ENCODE data around the gene NRXN3.

DNA sequence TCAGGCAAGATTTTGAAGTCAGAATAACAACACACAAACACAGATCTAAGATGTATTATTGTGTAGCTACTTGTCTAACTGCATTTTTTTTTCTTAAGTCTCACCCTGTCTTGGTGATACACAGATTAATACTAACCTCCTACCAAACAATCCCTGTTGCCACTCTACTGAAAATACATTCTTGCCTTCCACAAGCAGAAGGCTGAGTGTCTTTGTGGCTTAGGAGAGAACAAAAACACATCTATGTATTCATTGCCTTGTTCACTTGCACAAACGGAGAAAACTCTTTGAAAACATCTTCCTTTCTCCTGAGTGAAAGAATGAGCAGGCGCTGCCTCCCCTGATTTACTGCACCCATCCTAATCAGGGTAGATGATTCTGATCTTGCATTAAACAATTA is 1398.9 kb downstream of the NRXN3 start:
- TF ChIP-seq, protein P1, sequence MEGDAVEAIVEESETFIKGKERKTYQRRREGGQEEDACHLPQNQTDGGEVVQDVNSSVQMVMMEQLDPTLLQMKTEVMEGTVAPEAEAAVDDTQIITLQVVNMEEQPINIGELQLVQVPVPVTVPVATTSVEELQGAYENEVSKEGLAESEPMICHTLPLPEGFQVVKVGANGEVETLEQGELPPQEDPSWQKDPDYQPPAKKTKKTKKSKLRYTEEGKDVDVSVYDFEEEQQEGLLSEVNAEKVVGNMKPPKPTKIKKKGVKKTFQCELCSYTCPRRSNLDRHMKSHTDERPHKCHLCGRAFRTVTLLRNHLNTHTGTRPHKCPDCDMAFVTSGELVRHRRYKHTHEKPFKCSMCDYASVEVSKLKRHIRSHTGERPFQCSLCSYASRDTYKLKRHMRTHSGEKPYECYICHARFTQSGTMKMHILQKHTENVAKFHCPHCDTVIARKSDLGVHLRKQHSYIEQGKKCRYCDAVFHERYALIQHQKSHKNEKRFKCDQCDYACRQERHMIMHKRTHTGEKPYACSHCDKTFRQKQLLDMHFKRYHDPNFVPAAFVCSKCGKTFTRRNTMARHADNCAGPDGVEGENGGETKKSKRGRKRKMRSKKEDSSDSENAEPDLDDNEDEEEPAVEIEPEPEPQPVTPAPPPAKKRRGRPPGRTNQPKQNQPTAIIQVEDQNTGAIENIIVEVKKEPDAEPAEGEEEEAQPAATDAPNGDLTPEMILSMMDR (conservative IDR thresholded peaks at IDR 0.05; ENCODE audit: low read length), result no peak
- no peak for TF ChIP-seq EZH2phosphoT487 (IDR thresholded peaks at IDR 0.05; ENCODE audit: borderline replicate concordance, low read depth, low read length)
